Measurements from ENCODE around the gene MTCP1.

The MTCP1 gene

DNA sequence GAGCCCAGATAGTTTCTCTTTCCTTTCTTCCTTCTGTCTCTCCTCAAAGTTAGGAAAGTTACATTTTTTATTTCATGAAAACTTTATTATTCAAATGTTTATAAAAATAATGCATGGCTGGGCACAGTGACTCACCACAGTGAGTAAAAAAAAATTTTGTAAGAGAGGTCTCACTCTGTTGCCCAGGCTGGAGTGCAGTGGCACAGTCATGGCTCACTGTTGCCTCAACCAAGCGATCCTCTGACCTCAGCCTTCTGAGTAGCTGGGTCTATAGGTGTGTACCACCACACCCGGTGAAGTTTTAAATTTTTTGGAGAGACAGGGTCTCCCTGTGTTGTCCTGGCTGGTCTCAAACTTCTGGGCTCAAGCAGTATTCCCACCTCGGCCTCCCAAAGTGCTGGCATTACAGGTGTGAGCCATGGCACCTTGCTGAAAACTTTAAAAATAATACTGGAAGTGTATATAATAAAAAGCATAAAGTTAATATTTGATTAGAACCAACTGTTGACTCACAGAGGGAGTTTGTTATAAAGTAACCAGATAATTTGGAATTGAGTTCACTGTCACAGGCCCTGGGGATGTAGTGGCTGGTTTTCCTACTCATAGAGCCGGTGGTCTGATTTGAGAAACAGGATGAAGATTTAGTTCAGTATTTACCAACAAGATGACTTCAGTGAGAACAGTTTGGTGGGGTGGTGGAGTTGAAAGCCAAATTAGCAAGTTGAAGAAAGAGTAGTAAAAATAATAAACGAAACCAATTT is 18.0 kb downstream of the MTCP1 start:
- Histone ChIP-seq H3K9ac (ENCODE audit: low read length) (no peak overlapping the region), H3K9me3 (ENCODE audit: low read length) (no peaks in the 10 kb centered on the region), H3K4me1 (ENCODE audit: insufficient read depth, low read length) (peaks cover 8% of the 10 kb centered on the region), H3K4me3 (ENCODE audit: low read depth in 1 of 2, low read length in 2 of 2) (no peak overlapping the region), H3K36me3 (ENCODE audit: insufficient read depth, low read length) (peaks cover 5% of the 10 kb centered on the region), H3K27me3 (ENCODE audit: control insufficient read depth in 1 of 2, insufficient read depth in 2 of 2, low read length in 2 of 2) (no peaks in the 10 kb centered on the region), H3K27ac (ENCODE audit: low read depth, low read length) (no peak overlapping the region)

DNA sequence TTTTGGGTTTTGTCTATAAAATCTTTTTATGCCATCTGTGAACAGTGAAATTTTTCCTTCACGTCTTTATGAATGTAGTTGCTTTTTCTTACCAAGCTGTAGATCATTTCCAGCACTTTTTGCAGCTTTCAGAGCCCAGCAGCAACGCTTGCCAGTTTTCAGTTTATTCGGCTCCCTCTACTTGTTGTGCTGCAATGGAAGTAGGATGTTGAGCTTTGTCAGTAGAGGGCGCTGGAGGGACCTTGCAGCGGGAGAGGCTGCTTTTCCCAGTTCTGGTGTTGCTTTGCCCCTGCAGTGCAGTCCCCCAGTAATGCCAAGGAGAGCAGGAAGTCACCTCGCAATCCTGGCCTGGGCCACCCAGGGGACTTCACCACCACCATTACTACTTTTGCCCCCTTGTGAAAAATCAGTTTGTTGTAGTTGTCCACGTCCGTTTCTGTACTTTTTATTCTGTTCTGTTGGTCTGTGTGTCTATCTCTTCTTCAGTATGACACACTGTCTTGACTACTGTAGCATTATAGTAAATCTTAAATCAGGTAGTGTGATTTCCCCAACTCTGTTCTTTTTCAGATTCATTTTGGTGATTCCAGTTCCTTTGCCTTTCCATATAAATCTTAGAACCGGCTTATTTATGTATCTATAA is 21.8 kb downstream of the MTCP1 start:
- no peak overlapping the region for H3K27ac ChIP-seq (ENCODE audit: low read depth, low read length)
- H3K9me3 ChIP-seq (ENCODE audit: low read length): no peaks in the 10 kb centered on the region
- H3K27me3 ChIP-seq (ENCODE audit: control insufficient read depth in 1 of 2, insufficient read depth in 2 of 2, low read length in 2 of 2): no peaks in the 10 kb centered on the region
- H3K4me3 ChIP-seq (ENCODE audit: low read depth in 1 of 2, low read length in 2 of 2): no peak overlapping the region
- peaks cover 12% of the 10 kb centered on the region for H3K36me3 ChIP-seq (ENCODE audit: insufficient read depth, low read length)
- H3K9ac ChIP-seq (ENCODE audit: low read length): no peak overlapping the region
- H3K4me1 ChIP-seq (ENCODE audit: insufficient read depth, low read length): no peaks in the 10 kb centered on the region

DNA sequence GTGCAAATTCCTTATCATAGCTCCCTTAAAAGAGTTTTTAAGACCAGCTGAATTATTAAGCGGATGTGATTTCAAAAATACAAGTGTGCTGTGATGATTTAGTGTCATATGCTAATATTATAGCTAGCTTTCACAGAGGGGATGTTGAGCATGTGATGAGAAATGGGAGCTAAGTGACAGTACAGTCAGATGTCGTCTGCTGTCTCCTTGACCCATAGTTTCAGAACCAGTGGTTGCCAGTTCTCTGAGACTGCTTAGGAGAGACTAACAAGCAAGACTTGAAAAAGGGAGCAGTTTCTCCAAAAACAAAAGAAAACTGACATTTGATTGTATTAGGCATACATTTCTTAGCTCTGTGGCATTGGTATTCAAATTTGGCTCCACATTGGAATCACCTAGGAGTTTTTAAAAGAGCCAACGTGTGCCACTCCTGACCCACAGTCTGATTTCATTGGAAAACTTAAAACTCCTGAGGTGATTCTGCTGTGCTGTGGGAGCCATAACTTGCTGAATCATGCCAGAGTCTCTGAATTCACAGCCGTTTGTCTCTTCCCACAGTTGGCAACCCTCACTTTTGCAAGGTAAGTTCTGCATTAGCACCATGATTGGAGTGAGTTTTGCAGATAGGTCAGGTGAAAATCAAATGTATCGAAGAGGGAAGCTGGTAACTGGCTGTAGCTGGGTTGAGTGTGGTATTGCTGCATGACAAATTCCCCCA is 24.0 kb downstream of the MTCP1 start:
- no peak overlapping the region for H3K4me3 ChIP-seq (ENCODE audit: low read depth in 1 of 2, low read length in 2 of 2)
- no peak overlapping the region for H3K9ac ChIP-seq (ENCODE audit: low read length)
- peaks cover 12% of the 10 kb centered on the region for H3K36me3 ChIP-seq (ENCODE audit: insufficient read depth, low read length)
- no peaks in the 10 kb centered on the region for H3K4me1 ChIP-seq (ENCODE audit: insufficient read depth, low read length)
- no peak overlapping the region for H3K27ac ChIP-seq (ENCODE audit: low read depth, low read length)
- H3K27me3 ChIP-seq (ENCODE audit: control insufficient read depth in 1 of 2, insufficient read depth in 2 of 2, low read length in 2 of 2): no peaks in the 10 kb centered on the region
- H3K9me3 ChIP-seq (ENCODE audit: low read length): no peaks in the 10 kb centered on the region

DNA sequence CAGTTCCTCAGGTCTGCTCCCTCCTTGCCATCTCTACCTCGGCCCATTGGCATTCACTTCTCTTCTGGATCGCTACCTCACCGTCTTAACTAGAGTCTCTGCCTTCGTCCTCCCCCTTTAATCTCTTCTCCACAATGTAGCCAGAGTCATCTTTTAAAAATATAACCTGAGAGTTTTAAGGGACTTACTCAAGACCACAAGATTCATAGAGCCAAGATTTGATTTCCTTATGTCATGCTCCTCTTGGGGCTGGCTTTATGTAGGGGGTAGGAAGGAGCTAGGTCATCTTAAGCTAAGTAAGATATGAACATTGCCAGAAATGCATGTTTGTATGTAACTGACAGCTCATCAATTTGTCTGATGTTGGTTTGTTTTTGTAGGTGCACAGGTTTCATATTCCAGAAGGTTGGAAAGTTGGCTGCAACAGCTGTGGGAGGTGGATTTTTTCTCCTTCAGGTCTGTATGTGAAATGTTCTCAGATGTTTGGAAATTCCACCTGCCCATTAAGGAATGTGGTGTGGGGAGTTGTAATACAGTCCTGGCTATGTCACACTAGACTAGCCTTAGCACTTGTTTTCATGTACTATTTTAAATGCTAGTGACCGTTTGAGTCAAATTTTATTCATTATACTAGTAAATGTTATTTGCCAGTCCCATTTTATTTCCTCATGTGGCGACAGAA is 24.7 kb downstream of the MTCP1 start:
- Histone ChIP-seq H3K4me3 (ENCODE audit: low read depth in 1 of 2, low read length in 2 of 2) (no peak overlapping the region), H3K36me3 (ENCODE audit: insufficient read depth, low read length) (peaks cover 8% of the 10 kb centered on the region), H3K9me3 (ENCODE audit: low read length) (no peaks in the 10 kb centered on the region), H3K9ac (ENCODE audit: low read length) (no peak overlapping the region), H3K27ac (ENCODE audit: low read depth, low read length) (no peak overlapping the region), H3K27me3 (ENCODE audit: control insufficient read depth in 1 of 2, insufficient read depth in 2 of 2, low read length in 2 of 2) (no peaks in the 10 kb centered on the region), H3K4me1 (ENCODE audit: insufficient read depth, low read length) (no peaks in the 10 kb centered on the region)

DNA sequence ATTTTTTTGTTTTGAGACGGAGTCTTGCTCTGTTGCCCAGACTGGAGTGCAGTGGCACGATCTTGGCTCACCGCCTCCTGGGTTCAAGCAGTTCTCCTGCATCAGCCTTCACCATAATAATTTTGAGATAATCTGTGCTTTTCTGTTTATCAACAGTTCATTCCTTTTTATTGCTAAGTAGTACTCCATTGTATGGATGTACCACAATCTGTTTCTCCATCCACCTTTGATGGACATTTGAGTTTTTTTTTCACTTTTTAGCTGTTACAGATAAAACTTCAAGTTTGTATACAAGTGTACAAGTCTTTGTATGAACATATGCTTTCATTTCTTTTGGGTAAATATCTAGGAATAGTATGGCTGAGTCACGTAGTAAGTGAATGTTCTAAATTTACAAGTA is 35.2 kb downstream of the MTCP1 start:
- H3K9ac ChIP-seq (ENCODE audit: low read length): no peak overlapping the region
- H3K4me1 ChIP-seq (ENCODE audit: insufficient read depth, low read length): no peaks in the 10 kb centered on the region
- peaks cover 5% of the 10 kb centered on the region for H3K36me3 ChIP-seq (ENCODE audit: insufficient read depth, low read length)
- H3K9me3 ChIP-seq (ENCODE audit: low read length): peaks cover 9% of the 10 kb centered on the region
- no peak overlapping the region for H3K4me3 ChIP-seq (ENCODE audit: low read depth in 1 of 2, low read length in 2 of 2)
- no peaks in the 10 kb centered on the region for H3K27me3 ChIP-seq (ENCODE audit: control insufficient read depth in 1 of 2, insufficient read depth in 2 of 2, low read length in 2 of 2)
- H3K27ac ChIP-seq (ENCODE audit: low read depth, low read length): no peak overlapping the region

DNA sequence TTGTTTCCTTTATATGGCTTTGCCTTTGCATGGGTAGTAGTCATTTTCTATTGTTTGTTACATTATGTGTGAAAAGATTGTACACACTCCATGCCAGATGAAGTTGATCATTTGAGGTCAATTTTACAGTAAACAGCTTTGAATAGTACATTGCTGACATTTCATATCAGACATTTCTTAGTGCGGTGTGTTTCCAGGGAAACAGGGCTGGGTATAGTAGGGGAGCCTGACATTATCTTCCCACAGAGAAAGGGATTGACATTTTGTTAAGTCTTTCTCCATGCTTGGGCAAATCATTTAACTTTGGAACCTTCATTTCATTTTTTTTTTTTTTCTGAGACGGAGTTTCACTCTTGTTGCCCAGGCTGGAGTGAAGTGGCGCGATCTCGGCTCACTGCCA is 39.3 kb downstream of the MTCP1 start:
- Histone ChIP-seq H3K9ac (ENCODE audit: low read length) (no peak overlapping the region), H3K4me3 (ENCODE audit: low read depth in 1 of 2, low read length in 2 of 2) (no peak overlapping the region), H3K9me3 (ENCODE audit: low read length) (peaks cover 9% of the 10 kb centered on the region), H3K27me3 (ENCODE audit: control insufficient read depth in 1 of 2, insufficient read depth in 2 of 2, low read length in 2 of 2) (no peaks in the 10 kb centered on the region), H3K27ac (ENCODE audit: low read depth, low read length) (no peak overlapping the region), H3K4me1 (ENCODE audit: insufficient read depth, low read length) (peaks cover 14% of the 10 kb centered on the region), H3K36me3 (ENCODE audit: insufficient read depth, low read length) (peaks cover 5% of the 10 kb centered on the region)

DNA sequence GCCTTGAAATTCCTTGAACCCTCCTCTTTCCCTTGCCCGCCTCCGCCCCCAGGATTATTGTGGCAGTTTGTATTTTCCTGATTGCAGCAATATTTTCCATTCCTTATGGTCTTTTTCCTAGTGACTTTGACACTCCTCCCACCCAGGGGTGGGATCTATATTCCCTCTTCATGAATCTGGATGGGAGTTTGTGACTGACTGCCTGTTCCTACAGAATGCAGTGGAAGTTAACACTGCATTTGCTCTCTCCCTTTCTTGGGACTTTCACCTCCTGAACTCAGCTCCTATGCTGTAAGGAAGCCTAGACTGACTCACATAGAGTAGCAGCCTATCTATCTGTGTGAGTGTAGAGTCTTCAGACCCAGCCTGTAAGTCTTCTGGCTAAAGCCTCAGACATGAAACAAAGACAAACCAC is 42.1 kb downstream of the MTCP1 start:
- Histone ChIP-seq H3K36me3 (ENCODE audit: insufficient read depth, low read length) (peaks cover 4% of the 10 kb centered on the region), H3K9me3 (ENCODE audit: low read length) (no peaks in the 10 kb centered on the region), H3K4me3 (ENCODE audit: low read depth in 1 of 2, low read length in 2 of 2) (no peak overlapping the region), H3K4me1 (ENCODE audit: insufficient read depth, low read length) (peaks cover 14% of the 10 kb centered on the region), H3K27ac (ENCODE audit: low read depth, low read length) (no peak overlapping the region), H3K9ac (ENCODE audit: low read length) (no peak overlapping the region), H3K27me3 (ENCODE audit: control insufficient read depth in 1 of 2, insufficient read depth in 2 of 2, low read length in 2 of 2) (no peaks in the 10 kb centered on the region)

DNA sequence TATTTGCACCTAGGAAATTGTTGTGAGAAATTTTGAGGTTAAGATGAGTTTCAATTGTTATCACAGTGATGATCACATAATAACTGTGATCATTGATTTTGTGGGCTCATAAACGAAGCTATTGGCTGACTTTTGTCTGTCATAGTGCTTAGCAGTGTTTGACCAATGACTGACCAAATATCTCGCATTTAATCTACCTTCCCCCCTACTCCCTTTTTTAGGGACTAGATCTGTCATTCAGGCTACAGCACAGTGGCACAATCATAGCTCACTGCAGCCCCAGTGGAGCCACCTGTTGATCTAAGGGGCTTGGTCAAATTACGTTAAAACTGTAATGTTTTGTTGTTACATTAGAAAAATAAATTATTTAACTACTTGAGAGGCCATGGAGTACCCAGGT is 42.8 kb downstream of the MTCP1 start:
- H3K36me3 ChIP-seq (ENCODE audit: insufficient read depth, low read length): no peaks in the 10 kb centered on the region
- peak overlapping the region; percentile 80 for H3K9ac ChIP-seq (ENCODE audit: low read length)
- H3K9me3 ChIP-seq (ENCODE audit: low read length): no peaks in the 10 kb centered on the region
- no peaks in the 10 kb centered on the region for H3K27me3 ChIP-seq (ENCODE audit: control insufficient read depth in 1 of 2, insufficient read depth in 2 of 2, low read length in 2 of 2)
- peak overlapping the region; percentile 70 for H3K27ac ChIP-seq (ENCODE audit: low read depth, low read length)
- H3K4me1 ChIP-seq (ENCODE audit: insufficient read depth, low read length): peaks cover 14% of the 10 kb centered on the region
- H3K4me3 ChIP-seq (ENCODE audit: low read depth in 1 of 2, low read length in 2 of 2): peak overlapping the region; percentile 5 to 82

DNA sequence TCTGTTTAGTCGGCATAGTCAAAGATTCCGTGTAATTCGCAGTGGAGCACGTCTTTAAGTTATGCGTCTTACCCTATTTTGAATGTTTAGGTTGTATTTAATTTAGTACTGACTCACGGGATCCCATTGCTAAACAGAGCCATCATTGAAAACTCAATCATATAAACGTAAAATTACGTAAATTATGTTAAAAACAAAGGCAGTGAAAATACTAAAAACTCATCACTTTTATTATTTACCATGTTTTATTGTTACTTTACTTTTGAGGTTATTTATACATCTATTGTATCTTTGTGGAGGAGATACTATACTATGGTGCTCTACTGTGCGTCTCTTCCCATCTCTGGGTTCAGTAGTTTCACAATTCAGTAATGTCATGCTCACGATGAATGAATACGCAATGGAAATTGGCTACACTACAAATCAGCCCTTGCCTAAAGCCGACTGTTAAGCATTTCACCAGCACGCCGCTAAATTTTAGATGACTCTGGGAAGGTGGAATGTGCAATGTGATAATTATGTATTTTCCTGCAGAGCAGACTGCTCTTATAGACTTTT is 43.3 kb downstream of the MTCP1 start:
- H3K27me3 ChIP-seq (ENCODE audit: control insufficient read depth in 1 of 2, insufficient read depth in 2 of 2, low read length in 2 of 2): no peaks in the 10 kb centered on the region

DNA sequence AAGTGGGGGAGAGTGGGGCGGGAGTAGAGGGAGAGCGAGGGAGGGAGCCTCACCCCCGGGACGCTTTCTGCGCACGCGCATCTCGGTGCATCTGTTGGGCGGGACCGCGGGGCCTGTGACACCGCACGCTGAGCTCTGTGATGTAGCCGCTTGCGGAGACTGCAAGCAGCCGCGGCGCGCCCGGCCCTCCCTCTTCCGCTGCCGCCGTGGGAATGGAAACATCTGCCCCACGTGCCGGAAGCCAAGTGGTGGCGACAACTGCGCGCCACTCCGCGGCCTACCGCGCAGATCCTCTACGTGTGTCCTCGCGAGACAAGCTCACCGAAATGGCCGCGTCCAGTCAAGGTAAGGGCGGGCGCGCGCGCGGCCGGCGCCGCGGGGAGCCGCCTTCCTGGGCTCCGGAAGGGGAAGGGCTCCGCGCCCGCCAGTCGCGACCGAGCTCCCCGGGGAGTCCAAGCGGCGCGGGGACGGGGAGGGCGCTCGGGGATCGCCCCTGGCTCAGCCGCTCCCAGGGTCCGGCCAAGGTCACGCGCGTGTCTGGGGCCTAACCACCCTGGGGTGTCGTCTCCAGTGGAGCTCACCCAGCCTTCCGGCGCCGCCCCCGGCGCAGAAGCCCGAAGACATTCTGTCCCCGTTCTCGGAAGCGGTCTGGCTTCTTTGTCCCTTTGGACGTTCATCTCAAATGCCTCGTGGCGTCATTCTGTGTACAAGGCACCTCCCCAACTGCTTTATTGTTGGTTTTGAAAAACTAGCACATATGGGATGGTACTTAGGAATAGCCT is 44.0 kb downstream of the MTCP1 start, which contains the start of gene FUNDC2:
Gene FUNDC2, plus strand, starts transcription at position 118 of the 782 bp plus-strand sequence. Its CDS starts 95 bp downstream, at position 213.
- Histone ChIP-seq H3K4me3 (ENCODE audit: low read depth in 1 of 2, low read length in 2 of 2) (peak within 1 kb of the TSS; percentile 56 to 82), H3K27ac (ENCODE audit: low read depth, low read length) (peak within 1 kb of the TSS; percentile 70), H3K4me1 (ENCODE audit: insufficient read depth, low read length) (peaks cover 14% of the 10 kb centered on the region)

More for the DNA sequence above, 43.3 kb downstream of the MTCP1 start:
- no peaks in the 10 kb centered on the region for H3K36me3 ChIP-seq (ENCODE audit: insufficient read depth, low read length)
- peak overlapping the region; percentile 56 to 82 for H3K4me3 ChIP-seq (ENCODE audit: low read depth in 1 of 2, low read length in 2 of 2)
- H3K9ac ChIP-seq (ENCODE audit: low read length): peak overlapping the region; percentile 80
- peak overlapping the region; percentile 70 for H3K27ac ChIP-seq (ENCODE audit: low read depth, low read length)
- no peaks in the 10 kb centered on the region for H3K9me3 ChIP-seq (ENCODE audit: low read length)
- H3K4me1 ChIP-seq (ENCODE audit: insufficient read depth, low read length): peaks cover 14% of the 10 kb centered on the region

More for the DNA sequence above, 44.0 kb downstream of the MTCP1 start, which contains the start of gene FUNDC2:
- Histone ChIP-seq H3K9me3 (ENCODE audit: low read length) (no peaks in the 10 kb centered on the region), H3K36me3 (ENCODE audit: insufficient read depth, low read length) (no peaks in the 10 kb centered on the region), H3K27me3 (ENCODE audit: control insufficient read depth in 1 of 2, insufficient read depth in 2 of 2, low read length in 2 of 2) (no peaks in the 10 kb centered on the region), H3K9ac (ENCODE audit: low read length) (peak within 1 kb of the TSS; percentile 80)

Measured in muscle layer of colon (tissue), 2 donors.